Measurements from ENCODE around the gene OGFR. TPM values are rescaled to one million over a fixed set of nuclear protein-coding genes. Genes with fewer than 3 reads are reported as not detected.

OGFR gene
- total RNA-seq, 1 donor from 2014 or later: 96.5 TPM

DNA sequence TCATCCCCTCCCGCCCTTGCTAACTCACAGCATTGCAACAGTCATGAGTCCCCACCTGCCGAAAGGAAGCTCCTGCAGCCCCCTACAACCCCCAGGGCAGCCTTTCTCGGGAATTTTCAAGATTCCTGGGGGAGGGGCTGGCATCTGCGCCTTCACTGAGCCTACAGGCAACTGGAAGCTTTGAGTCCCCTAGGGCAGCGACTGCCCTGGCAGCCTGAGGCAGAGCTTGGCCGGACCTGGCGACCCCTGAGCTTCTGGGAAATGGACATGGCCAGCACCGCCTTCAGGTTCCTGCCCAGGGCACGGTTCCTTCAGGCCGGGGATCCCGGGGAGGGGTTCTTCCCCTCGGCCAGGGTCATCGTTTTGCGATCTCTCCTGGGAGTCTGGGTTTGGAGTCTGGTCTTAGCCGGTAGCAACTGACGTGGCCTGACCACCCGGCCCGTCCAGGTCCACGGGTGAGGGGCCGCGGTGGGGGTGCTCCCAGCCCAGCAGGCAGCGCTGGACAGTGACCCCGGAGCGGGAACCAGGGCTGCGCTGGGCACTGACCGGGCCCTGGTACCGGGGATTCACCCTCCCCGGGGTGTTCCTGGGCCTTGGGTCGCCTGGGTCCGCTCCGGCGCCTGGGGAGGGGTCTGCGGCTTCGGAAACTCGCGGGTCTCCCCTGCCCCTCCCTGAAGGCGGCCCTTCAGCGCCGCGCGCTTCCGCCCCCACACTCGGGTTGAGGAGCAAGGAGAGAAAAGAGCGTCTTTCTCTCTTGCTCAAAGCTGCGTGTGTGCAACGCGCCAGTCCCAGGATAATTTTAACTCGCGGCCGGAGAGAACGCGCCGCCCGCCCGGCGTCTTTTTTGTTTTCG lies 11.6 kb downstream of the OGFR start:
- Histone ChIP-seq H3K27ac (ENCODE audit: low read depth, low read length) (no peak overlapping the region), H2AFZ (ENCODE audit: low read depth, low read length) (peak overlapping the region; percentile 26), H3K9ac (ENCODE audit: low read length) (no peak overlapping the region), H3K4me3 (ENCODE audit: insufficient read depth, low read depth, low read length) (no peak overlapping the region), H3K4me1 (ENCODE audit: insufficient read depth, low read length) (peaks cover 32% of the 10 kb centered on the region), H3K36me3 (ENCODE audit: insufficient read depth, low read length) (no peaks in the 10 kb centered on the region), H3K9me3 (ENCODE audit: insufficient read depth, low read depth, low read length) (no peaks in the 10 kb centered on the region), H3K27me3 (ENCODE audit: insufficient read depth, low read length) (peaks cover 15% of the 10 kb centered on the region), H3K4me2 (ENCODE audit: low read length) (peak overlapping the region; percentile 75), H3K79me2 (ENCODE audit: insufficient read depth, low read length) (no peaks in the 10 kb centered on the region), H4K20me1 (ENCODE audit: insufficient read depth, low read length) (peaks cover 13% of the 10 kb centered on the region)
- Mint-ChIP-seq H3K4me1 (ENCODE audit: low read depth, unreplicated experiment) (peaks cover 17% of the 10 kb centered on the region), H3K4me3 (ENCODE audit: unreplicated experiment) (peak overlapping the region; percentile 81), H3K27me3 (ENCODE audit: low read depth, unreplicated experiment) (peaks cover 2% of the 10 kb centered on the region), H3K27ac (ENCODE audit: unreplicated experiment) (peak overlapping the region; percentile 86), H3K9me3 (ENCODE audit: unreplicated experiment) (no peaks in the 10 kb centered on the region), H3K36me3 (ENCODE audit: low read depth, unreplicated experiment) (no peaks in the 10 kb centered on the region)
- TF ChIP-seq CTCF (IDR thresholded peaks at IDR 0.05; ENCODE audit: insufficient read depth, low read depth, low read length) (no peak), EZH2 (IDR thresholded peaks at IDR 0.05; ENCODE audit: insufficient read depth, low read length) (peak; percentile 94)
- FAIRE-seq (no peak), DNase-seq (ENCODE audit: low read depth) (no peak)

DNA sequence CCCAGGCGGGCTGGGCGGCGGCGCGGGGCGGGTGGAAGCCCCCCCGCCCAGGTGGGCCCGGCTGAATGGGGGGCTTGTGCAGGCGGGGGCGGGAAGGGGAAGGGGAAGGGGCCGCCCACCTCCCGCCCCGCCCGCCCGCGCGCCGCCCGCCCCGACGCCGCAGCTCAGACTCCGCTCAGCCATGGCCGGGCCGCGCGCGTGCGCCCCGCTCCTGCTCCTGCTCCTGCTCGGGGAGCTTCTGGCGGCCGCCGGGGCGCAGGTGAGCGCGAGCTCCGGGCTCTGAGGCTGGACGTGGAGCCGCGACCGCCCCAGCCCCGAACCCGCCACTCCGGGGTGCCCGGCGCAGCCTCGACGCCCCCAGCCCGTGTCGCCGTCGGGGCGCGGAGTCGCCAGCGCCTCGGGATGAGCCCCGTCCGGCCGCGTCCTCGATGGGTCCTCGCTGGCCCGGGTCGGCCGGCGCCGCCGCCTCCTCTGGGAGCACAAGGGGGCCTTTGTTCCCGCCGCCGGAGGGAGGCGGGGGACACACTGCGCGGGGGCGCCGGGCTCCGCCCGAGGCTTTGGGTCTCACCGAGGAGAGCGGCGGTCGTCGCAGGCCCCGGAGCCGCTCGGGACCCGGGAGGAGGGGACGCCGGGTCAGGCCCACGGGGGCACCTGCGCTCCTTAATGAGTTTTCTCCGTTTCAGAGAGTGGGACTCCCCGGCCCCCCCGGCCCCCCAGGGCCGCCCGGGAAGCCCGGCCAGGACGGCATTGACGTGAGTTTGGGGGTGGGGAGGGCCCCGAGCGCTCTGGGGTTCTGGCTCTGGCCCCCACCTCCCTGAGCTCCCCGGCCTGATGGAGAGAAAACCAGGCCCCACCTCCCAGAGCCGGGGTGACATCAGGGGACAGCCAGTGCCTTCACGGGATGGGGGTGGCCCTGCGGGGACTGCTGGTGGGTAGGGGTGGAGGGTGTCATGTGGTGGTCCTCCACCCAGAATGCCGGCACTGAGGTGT lies 12.5 kb downstream of the OGFR start, which contains the start of gene COL9A3:
Gene COL9A3 (plus strand): TSS at position 167 of the 990 bp plus-strand sequence. CDS start 15 bp downstream, at position 182.
- Histone ChIP-seq H3K4me3 (ENCODE audit: insufficient read depth, low read depth, low read length) (no peak within 1 kb of the TSS), H3K27me3 (ENCODE audit: insufficient read depth, low read length) (peaks cover 15% of the 10 kb centered on the region), H3K9ac (ENCODE audit: low read length) (no peak within 1 kb of the TSS), H2AFZ (ENCODE audit: low read depth, low read length) (peak within 1 kb of the TSS; percentile 26), H3K27ac (ENCODE audit: low read depth, low read length) (no peak within 1 kb of the TSS), H3K79me2 (ENCODE audit: insufficient read depth, low read length) (no peaks in the 10 kb centered on the region), H3K4me2 (ENCODE audit: low read length) (peak within 1 kb of the TSS; percentile 75), H4K20me1 (ENCODE audit: insufficient read depth, low read length) (peaks cover 13% of the 10 kb centered on the region), H3K9me3 (ENCODE audit: insufficient read depth, low read depth, low read length) (no peaks in the 10 kb centered on the region), H3K4me1 (ENCODE audit: insufficient read depth, low read length) (peaks cover 32% of the 10 kb centered on the region), H3K36me3 (ENCODE audit: insufficient read depth, low read length) (no peaks in the 10 kb centered on the region)
- H3K36me3 Mint-ChIP-seq (ENCODE audit: low read depth, unreplicated experiment): no peaks in the 10 kb centered on the region
- H3K4me3 Mint-ChIP-seq (ENCODE audit: unreplicated experiment): peak within 1 kb of the TSS; percentile 81
- H3K27ac Mint-ChIP-seq (ENCODE audit: unreplicated experiment): peak within 1 kb of the TSS; percentile 86
- H3K27me3 Mint-ChIP-seq (ENCODE audit: low read depth, unreplicated experiment): peaks cover 2% of the 10 kb centered on the region
- DNase-seq (ENCODE audit: low read depth) (no peak), FAIRE-seq (no peak)
- peak; percentile 91 for TF ChIP-seq EZH2 (IDR thresholded peaks at IDR 0.05; ENCODE audit: insufficient read depth, low read length)
- no peak for TF ChIP-seq CTCF (IDR thresholded peaks at IDR 0.05; ENCODE audit: insufficient read depth, low read depth, low read length)
- no peaks in the 10 kb centered on the region for H3K9me3 Mint-ChIP-seq (ENCODE audit: unreplicated experiment)
- H3K4me1 Mint-ChIP-seq (ENCODE audit: low read depth, unreplicated experiment): peaks cover 17% of the 10 kb centered on the region

Data from astrocyte (in vitro differentiated cells and primary cell).